ENCODE results near the gene CEP112.
"Not testable (repeated sequence)": the region's sequence is repeated elsewhere in the genome, so short reads cannot be mapped to it uniquely, and the experiment has no call there.

The CEP112 gene

GRCh38 chr17:65712383-65713267, 479.3 kb downstream of the CEP112 start:
- DNase-seq = no peak

- no peak for DNase-seq
Observed at GRCh38 chr17:65711671-65712276, 480.2 kb downstream of the CEP112 start.

DNA sequence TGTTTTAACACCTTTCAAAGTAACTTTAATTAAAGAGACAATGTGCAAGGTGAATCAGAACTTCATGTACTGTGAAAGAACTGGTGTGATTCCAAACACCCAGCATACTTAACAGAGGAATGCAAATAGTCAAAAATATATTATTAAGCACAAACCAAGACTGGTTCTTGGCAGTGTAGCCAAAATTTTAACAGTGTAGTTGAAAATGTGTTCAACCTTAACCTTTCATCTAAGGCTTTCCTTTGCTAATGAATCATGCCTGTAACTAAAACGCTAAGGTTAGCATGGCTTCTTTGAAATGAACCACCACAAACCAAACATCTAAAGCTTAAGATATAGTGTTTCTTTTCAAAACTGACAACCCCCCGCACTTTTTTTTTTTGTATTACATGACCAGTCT, 484.2 kb downstream of the CEP112 start:
- DNase-seq = no peak

GRCh38 chr17:65704731-65705130, 487.2 kb downstream of the CEP112 start:
- DNase-seq = no peak

GRCh38 chr17:65703891-65704290, 488.0 kb downstream of the CEP112 start:
- no peak for DNase-seq

DNA sequence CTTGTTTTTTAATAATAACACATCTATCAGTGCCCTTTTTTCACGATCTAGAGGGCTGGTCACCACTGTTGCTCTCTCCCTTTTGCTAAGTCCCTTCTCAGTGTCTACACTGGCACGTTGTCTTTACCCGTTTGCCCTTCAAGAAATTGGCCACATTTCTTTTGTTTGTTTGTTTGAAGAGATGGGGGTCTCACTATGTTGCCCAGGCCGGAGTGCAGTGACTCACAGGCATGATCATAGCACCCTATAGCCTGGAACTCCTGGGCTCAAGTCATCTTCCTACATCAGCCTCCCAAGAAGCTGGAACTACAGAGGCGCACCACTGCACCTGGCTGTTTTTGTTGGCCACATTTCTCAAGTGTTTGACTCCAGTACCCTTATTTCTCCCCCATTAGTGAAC, 492.5 kb downstream of the CEP112 start:
- no peak for DNase-seq

DNA sequence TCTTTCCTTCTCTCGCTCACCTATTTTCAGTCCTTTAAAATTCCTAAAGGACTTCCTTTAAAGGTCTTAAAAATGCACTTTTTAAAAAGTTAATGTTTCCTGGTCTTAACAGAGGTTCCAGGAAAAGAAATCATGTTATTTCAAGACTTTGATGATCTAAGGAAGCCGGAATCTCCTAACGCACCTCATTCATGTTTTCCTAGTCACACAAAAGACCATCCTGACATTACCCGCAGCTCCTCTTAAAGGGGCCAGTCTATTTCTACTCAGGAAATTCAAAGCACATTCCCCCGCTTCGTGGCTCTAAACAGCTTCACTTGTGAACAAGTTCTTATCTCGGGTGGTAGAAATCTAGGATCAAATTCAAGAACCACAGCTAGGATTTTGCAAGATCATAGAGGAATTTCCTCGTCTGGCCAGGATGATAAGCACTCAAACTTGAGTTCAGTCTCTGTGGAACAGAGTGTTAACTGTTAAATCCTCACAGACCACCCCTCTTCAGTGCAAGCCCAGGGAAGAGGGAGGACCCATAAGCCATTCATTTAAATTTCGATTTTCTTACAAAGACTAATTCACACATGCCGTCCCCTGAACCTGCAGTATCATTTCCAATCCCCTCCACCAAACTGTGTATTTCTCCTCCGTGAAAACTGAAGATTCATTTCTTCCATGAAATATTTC, 493.4 kb downstream of the CEP112 start:
- DNase-seq = no peak

- DNase-seq = no peak
Observed at GRCh38 chr17:65697661-65698060, 494.3 kb downstream of the CEP112 start.

- no peak for DNase-seq
Observed at GRCh38 chr17:65696739-65697394, 495.1 kb downstream of the CEP112 start.

GRCh38 chr17:65694601-65695000, 497.3 kb downstream of the CEP112 start:
- DNase-seq = no peak

DNA sequence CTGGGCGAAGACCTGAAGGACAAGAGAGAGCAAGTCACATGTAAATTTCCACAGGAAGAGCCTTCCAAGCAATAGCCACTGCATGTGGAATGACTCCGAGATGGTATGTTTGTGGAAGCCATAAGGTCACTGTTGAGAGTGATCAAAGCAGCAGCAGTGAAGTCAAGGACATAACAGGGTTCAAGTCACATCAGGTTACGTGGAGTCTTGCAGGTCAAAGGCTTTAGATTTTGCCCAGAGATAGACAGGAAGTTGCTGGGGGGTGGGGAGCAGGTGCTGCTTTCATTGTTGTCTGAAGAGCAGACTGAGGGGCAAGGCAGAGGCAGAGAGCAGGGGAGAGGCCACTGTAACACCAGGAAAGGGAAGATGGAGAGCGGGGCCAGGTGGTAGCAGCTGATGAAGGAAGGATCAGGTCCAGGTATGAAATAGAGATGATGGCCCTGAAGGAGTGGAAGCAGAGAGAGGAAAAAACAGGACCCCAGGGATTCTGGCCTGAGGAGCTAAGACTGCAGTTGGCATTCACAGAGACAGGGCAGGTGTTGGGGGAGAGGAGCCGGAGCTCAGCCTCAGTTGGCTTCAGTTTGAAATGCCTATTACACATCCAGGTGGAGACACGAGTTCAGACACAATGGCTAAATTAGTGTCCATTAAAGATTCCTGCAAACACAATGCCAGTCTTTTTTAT, 501.2 kb downstream of the CEP112 start:
- no peak for DNase-seq

- DNase-seq = no peak
Observed at GRCh38 chr17:65688307-65688706, 503.6 kb downstream of the CEP112 start.

DNA sequence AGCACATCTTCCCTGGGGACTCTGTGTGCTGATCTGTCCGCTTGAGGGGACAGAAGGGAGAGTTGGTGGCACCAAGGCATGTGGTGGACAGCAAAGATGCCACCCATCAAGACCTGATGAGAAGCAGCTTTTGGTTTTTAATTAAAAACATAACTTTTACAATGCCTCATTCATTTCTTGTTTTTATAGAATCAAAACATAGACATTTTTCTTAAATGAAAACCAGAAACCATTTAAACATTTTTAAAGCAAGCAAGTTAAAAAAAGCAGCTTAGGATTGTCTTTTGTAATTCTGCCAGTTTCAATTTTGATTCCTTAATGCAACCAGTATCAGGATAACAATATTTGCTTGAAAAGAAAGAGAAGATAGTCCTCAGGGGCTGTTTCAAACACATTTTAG, 506.8 kb downstream of the CEP112 start:
- DNase-seq = no peak

DNA sequence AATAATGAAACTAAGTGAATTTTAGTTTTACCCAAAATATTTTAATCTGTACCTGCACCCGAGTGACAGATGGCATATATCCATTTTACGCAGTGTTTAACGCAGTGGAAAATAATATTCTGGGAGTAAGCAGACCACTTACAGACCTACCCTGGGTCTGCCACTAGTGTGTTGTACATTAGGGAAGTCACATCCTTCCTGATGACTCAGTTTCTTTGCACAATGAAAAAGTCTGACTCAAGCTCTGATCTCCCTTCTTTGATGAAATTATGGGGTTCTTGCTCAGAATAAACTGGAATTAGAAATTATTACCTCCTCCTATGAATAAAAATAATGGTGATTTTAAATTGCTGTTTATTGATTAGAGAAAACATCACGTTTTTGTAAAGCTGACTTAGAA, 507.3 kb downstream of the CEP112 start:
- DNase-seq = no peak

GRCh38 chr17:65683428-65683827, 508.5 kb downstream of the CEP112 start:
- no peak for DNase-seq

GRCh38 chr17:65681763-65682162, 510.2 kb downstream of the CEP112 start:
- DNase-seq = not testable (repeated sequence)

DNA sequence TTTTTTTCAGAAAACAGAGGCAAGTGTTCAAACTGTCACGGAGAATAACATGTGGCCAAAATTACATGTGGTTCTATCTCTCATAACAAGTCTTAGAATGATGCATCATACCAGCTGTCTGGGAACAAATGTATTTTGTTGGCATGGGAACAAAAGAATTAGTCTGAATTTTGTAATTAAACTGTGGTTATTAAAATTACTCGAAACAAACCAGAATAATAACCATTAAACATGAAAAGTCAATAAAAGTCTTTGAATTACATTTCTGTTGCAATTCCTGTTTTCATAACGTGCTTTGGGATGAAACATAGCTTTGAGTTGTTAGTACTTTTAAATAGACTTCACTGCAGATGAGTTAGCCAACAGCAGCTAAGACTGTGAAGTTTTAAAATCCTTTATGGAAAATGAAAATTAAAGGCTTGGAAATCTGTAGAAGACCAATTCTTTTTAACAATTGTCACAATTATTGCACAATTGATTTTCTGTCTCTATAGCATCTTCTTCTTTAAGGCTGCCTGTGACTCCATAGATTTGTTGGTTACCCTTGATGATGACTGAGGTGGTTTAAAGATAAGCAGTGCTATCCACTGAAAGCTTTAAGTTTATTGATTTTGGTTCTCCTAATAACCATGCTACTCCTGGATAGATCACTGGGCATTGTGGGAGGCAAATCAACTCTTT, 512.6 kb downstream of the CEP112 start:
- DNase-seq = no peak

GRCh38 chr17:65678546-65678945, 513.4 kb downstream of the CEP112 start:
- no peak for DNase-seq

GRCh38 chr17:65677932-65678331, 514.0 kb downstream of the CEP112 start:
- no peak for DNase-seq

DNA sequence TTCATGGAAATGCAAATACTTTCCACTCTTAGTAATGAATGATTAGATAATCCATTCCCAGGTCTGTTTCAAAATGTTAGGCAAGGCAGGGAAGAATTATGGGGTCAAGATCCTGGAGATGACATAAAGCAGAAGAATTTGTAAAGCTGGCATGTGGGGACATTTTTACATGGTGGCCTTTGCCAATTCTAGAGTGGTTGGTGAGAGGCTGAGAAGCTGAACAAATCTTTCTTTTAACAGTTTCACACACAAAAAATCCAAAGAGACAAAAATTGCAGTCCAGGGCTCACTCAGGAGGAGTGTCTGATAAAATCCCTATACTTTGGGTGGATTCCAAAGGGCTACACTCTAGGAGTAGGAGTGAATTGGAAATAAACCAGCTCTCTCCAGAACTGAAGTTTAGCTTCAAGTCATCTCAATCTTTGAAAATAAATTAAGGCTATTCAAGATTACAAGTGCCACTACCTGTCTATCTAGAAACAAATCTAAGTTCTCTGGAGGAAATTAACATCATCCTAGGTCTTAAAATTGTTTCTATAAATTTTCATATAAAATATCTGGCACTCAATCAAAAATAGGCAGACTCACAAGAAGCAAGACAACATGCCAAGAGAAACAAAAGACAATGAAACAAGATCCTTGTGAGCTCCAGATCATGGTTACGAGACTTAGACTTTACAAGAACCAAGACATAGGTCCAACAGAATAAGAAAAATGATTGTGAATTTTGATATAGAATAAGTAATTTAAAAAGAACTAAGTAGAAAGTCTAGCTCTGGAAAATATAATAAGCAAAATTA, 517.5 kb downstream of the CEP112 start:
- DNase-seq = no peak

GRCh38 chr17:65670667-65671371, 521.1 kb downstream of the CEP112 start:
- DNase-seq = no peak

Measured in cerebellar nuclear complex (tissue), 1 donor.